A549 (cell line): ENCODE measurements around the gene BMP7. TPM values are rescaled to one million over a fixed set of nuclear protein-coding genes. Genes with fewer than 3 reads are reported as not detected.

Experiments used
- ATAC-seq, 2 experiments: fragments of 200-7000 bp in 1 of 2; fragments of >200 bp in 1 of 2; cut with Nextera tagmentation in 1 of 2; cut with Tn5 transposase in 1 of 2; 3 replicates each; pipeline versions ENCODE4 v1.8.0 to v1.9.1; 2018 to 2020; ENCODE audit warnings: mild to moderate bottlenecking in 1 of 2, moderate library complexity in 1 of 2
- CTCF ChIA-PET: fragments of 300-600 bp; sonication (Branson Sonifier 250); formaldehyde crosslinking; extraction: SDS; loops from one replicate; lab custom pipeline; 2021; ENCODE audit warnings: antibody characterized with exemption, inconsistent platforms; lab: Yijun Ruan, JAX
- POLR2A ChIA-PET: fragments of 350-600 bp; formaldehyde crosslinking; extraction: SDS; loops from one replicate; lab custom pipeline; 2021; ENCODE audit warnings: antibody characterized with exemption, inconsistent platforms; lab: Yijun Ruan, JAX
- DNase-seq, 2 experiments: peaks; one replicate each; pipeline versions ENCODE4 v3.0.0 to v3.0.0-alpha.2; 2011 to 2016; ENCODE audit warnings: low read depth in 1 of 2, low spot score in 1 of 2
- FAIRE-seq: peaks from 2 replicates; lab custom pipeline; 2011; peaks lifted over from hg19 to GRCh38; lab: Jason Lieb, UNC
- H3K27ac ChIP-seq, 2 experiments: fragments of >200 bp; sonication (Bioruptor Twin); formaldehyde crosslinking; 3 replicates each; pipeline ENCODE4 v1.5.1; 2016 to 2017
- H3K4me1 ChIP-seq: fragments of >200 bp; sonication (Bioruptor Twin); formaldehyde crosslinking; 3 replicates; pipeline ENCODE4 v1.6.1; 2016
- H3K4me2 ChIP-seq: fragments of >200 bp; sonication (Bioruptor Twin); formaldehyde crosslinking; 3 replicates; pipeline ENCODE4 v1.6.1; 2016
- H3K4me3 ChIP-seq: fragments of >200 bp; sonication (Bioruptor Twin); formaldehyde crosslinking; 3 replicates; pipeline ENCODE4 v1.5.1; 2016
- H3K9me3 ChIP-seq: fragments of >200 bp; sonication (Bioruptor Twin); formaldehyde crosslinking; 3 replicates; pipeline ENCODE4 v1.6.1; 2016
- CEBPB ChIP-seq, 2 experiments: fragments of >200 bp in 1 of 2; sonication (Bioruptor Twin) in 1 of 2; formaldehyde crosslinking in 1 of 2; IDR thresholded peaks; 2 replicates each; pipeline ENCODE4 v1.6.1; 2012 to 2016
- CHD2 ChIP-seq: fragments of 150-350 bp; IDR thresholded peaks from 2 replicates; pipeline ENCODE4 v1.6.1; 2014; ENCODE audit warnings: low read length; ENCODE audit not compliant: partially characterized antibody
- EHF ChIP-seq: fragments of 250-450 bp; sonication (Bioruptor Pico); IDR thresholded peaks from 2 replicates; pipeline ENCODE4 v1.5.0; 2020; ENCODE audit warnings: mild to moderate bottlenecking
- EHMT2 ChIP-seq: fragments of 200-600 bp; sonication (generic); IDR thresholded peaks from 2 replicates; pipeline ENCODE4 v1.6.1; 2016; ENCODE audit warnings: antibody characterized with exemption, low read depth, mild to moderate bottlenecking, moderate library complexity
- JUN ChIP-seq, 2 experiments: fragments of >200 bp; sonication (Bioruptor Twin); formaldehyde crosslinking; IDR thresholded peaks; 2 replicates in 1 of 2; 3 replicates in 1 of 2; pipeline ENCODE4 v1.6.1; 2016 to 2017
- MYC ChIP-seq: IDR thresholded peaks from 2 replicates; pipeline ENCODE4 v1.6.1; 2012; ENCODE audit warnings: mild to moderate bottlenecking, inconsistent platforms, low read length, improper control_type of control experiment, borderline replicate concordance
- NR3C1 ChIP-seq: fragments of >200 bp; sonication (Bioruptor Twin); formaldehyde crosslinking; IDR thresholded peaks from 3 replicates; pipeline ENCODE4 v1.6.1; 2017
- PHF8 ChIP-seq: fragments of 200-600 bp; sonication (generic); IDR thresholded peaks from 2 replicates; pipeline ENCODE4 v1.6.1; 2016; ENCODE audit warnings: low read depth, mild to moderate bottlenecking, antibody characterized with exemption, moderate library complexity, borderline replicate concordance
- RARB ChIP-seq: fragments of 250-450 bp; sonication (Bioruptor Pico); IDR thresholded peaks from 2 replicates; pipeline ENCODE4 v1.8.0; 2021; ENCODE audit warnings: mild to moderate bottlenecking, moderate library complexity
- SMC3 ChIP-seq: fragments of >200 bp; sonication (Bioruptor Twin); formaldehyde crosslinking; IDR thresholded peaks from 3 replicates; pipeline ENCODE4 v1.6.1; 2018; ENCODE audit warnings: inconsistent platforms
- ZC3H11A ChIP-seq: fragments of 450-650 bp; IDR thresholded peaks from 2 replicates; pipeline ENCODE4 v1.6.1; 2014; ENCODE audit warnings: antibody characterized with exemption, mild to moderate bottlenecking
- WGBS: methylation state at CpG from one replicate; pipeline ENCODE4 v1.1.6; 2017; ENCODE audit errors: missing lambda C conversion rate; 5-methylcytosine and 5-hydroxymethylcytosine counted together
- polyA plus RNA-seq, 4 experiments: library from polyadenylated mRNA; depleted of rRNA in 3 of 4; stranded (reverse); fragments of >200 nt; fragmentation: RNase III in 1 of 4; extraction: RNeasy Plus Mini Kit Qiagen cat#74134 plus additional on column Dnase treatment in 1 of 4; gene quantifications; 2 replicates in 3 of 4; 3 replicates in 1 of 4; pipeline ENCODE4 v1.2.3, GENCODE V29; 2011 to 2017
- TF ChIP-seq, protein P1 (sequence below): fragments of 250-450 bp; sonication (Bioruptor Pico); IDR thresholded peaks from 2 replicates; pipeline ENCODE4 v1.5.0; 2021; ENCODE audit warnings: mild to moderate bottlenecking, moderate library complexity, borderline replicate concordance
- TF ChIP-seq, protein P2 (sequence below): fragments of 250-450 bp; sonication (Bioruptor Pico); IDR thresholded peaks from 2 replicates; pipeline ENCODE4 v1.5.0; 2020; ENCODE audit warnings: low read depth, mild to moderate bottlenecking, moderate library complexity
- TF ChIP-seq, protein P3 (sequence below): IDR thresholded peaks from 2 replicates; pipeline ENCODE4 v1.6.1; 2012
- TF ChIP-seq, protein P4 (sequence below): IDR thresholded peaks from 2 replicates; pipeline ENCODE4 v1.6.1; 2012
- TF ChIP-seq, protein P5 (sequence below): fragments of 450-650 bp; IDR thresholded peaks from 2 replicates; pipeline ENCODE4 v1.6.1; 2014; ENCODE audit warnings: antibody characterized with exemption

BMP7 gene
- polyA plus RNA-seq, 2 of the 4 experiments (the other 2 are of a cell fraction) = 0.08 to 0.22 TPM

DNA sequence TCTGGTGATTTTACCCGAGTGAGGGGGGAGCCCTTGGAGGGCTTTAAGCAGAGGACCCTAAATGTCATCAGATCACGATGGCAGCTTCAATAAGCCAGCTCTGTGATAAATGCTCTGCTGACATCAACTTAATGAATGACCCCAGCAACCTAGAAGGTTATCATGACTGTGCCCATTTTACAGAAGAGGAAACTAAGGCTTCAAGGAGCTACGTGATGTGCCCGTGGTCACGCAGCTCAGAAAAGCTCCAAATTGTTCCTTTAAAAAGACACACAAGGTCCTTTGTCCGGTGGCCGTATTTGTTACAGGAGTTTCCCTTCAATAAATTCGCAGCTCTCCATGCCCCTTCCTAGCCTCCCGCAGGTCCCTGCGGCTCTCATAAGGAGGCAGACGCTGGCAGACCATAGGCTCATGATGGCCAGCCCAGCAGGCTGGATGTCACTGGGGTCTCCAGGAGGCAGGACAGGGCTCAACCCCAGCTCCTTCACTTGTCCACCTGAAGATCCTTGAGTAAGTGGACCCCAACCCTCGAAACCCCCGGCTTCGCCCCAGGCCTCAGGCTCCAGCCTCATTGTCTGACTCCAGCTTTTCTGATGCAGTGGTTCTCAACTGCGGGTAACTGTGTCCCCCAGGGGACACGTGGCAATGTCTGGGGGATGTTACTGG, 106.4 kb downstream of the BMP7 start:
- H3K4me1 ChIP-seq = no peaks in the 10 kb centered on the region
- peaks cover 5% of the 10 kb centered on the region; the same call in 1 of the 3 replicates for H3K9me3 ChIP-seq
- no peak overlapping the region for H3K4me3 ChIP-seq
- ATAC-seq = no peak
- CTCF ChIA-PET = interaction anchor here (1.0 kb wide), 1 partner anchor 70 kb away, joined by 3 read pairs; no protein-coding TSS in a partner anchor
- FAIRE-seq = no peak
- no peak overlapping the region for H3K27ac ChIP-seq
- 46% methylated on average over 14 of the region's 16 CpGs for WGBS
- POLR2A ChIA-PET = no interaction called here
- no peak overlapping the region for H3K4me2 ChIP-seq
- no peak for DNase-seq
- TF ChIP-seq, protein P1, sequence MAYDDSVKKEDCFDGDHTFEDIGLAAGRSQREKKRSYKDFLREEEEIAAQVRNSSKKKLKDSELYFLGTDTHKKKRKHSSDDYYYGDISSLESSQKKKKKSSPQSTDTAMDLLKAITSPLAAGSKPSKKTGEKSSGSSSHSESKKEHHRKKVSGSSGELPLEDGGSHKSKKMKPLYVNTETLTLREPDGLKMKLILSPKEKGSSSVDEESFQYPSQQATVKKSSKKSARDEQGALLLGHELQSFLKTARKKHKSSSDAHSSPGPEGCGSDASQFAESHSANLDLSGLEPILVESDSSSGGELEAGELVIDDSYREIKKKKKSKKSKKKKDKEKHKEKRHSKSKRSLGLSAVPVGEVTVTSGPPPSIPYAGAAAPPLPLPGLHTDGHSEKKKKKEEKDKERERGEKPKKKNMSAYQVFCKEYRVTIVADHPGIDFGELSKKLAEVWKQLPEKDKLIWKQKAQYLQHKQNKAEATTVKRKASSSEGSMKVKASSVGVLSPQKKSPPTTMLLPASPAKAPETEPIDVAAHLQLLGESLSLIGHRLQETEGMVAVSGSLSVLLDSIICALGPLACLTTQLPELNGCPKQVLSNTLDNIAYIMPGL = no peak
- no peak for TF ChIP-seq EHF

DNA sequence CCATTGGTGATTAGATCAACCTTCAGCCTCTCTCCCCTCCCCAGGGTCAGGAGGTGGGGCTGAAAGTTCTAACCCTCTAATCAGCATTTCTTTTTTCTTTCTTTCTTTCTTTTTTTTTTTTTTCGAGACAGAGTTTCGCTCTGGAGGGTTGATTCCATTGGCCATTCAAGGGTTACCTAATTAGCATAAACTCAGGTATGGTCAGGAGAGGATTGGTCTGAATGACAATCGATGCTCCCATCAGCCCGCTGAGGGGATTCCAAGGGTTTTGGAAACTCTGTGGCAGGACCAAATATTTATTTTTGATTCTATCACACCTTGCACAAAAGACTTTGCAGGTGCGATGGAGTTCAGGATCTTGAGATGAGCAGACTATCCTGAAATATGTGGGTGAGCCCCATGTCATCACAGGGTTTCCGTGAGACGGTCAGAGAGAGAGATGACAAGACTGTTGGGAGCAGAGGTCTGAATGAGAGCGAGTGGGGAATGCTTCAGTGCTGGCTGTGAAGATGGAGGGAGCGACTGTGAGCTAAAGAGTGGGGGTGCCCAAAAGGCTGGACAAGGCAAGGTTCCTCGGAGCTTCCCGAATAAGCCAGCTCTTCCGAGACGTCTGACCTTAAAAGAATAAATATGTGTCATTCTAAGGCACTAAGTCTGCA, 107.1 kb downstream of the BMP7 start:
- no peak overlapping the region for H3K27ac ChIP-seq
- DNase-seq = no peak
- FAIRE-seq = no peak
- H3K4me2 ChIP-seq = no peak overlapping the region
- ChIA-PET CTCF (interaction anchor here (1.0 kb wide), 1 partner anchor 69 kb away, joined by 3 read pairs; no protein-coding TSS in a partner anchor), POLR2A (no interaction called here)
- H3K4me1 ChIP-seq = no peaks in the 10 kb centered on the region
- no peak for ATAC-seq
- TF ChIP-seq RARB (CRISPR knock-in tag) = no peak
- no peak for TF ChIP-seq CEBPB (IDR thresholded peaks at IDR 0.05)
- TF ChIP-seq NR3C1 = no peak
- no peak for TF ChIP-seq EHMT2
- no peak for TF ChIP-seq PHF8
- TF ChIP-seq, protein P2, sequence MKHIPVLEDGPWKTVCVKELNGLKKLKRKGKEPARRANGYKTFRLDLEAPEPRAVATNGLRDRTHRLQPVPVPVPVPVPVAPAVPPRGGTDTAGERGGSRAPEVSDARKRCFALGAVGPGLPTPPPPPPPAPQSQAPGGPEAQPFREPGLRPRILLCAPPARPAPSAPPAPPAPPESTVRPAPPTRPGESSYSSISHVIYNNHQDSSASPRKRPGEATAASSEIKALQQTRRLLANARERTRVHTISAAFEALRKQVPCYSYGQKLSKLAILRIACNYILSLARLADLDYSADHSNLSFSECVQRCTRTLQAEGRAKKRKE (CRISPR knock-in tag) = no peak
- TF ChIP-seq CHD2 = no peak
- TF ChIP-seq, protein P3, sequence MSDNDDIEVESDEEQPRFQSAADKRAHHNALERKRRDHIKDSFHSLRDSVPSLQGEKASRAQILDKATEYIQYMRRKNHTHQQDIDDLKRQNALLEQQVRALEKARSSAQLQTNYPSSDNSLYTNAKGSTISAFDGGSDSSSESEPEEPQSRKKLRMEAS = no peak
- no peak for TF ChIP-seq MYC
- TF ChIP-seq, protein P4, sequence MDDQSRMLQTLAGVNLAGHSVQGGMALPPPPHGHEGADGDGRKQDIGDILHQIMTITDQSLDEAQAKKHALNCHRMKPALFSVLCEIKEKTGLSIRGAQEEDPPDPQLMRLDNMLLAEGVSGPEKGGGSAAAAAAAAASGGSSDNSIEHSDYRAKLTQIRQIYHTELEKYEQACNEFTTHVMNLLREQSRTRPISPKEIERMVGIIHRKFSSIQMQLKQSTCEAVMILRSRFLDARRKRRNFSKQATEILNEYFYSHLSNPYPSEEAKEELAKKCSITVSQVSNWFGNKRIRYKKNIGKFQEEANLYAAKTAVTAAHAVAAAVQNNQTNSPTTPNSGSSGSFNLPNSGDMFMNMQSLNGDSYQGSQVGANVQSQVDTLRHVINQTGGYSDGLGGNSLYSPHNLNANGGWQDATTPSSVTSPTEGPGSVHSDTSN = no peak
- no peak for TF ChIP-seq ZC3H11A
- no peak for TF ChIP-seq SMC3
- TF ChIP-seq, protein P5, sequence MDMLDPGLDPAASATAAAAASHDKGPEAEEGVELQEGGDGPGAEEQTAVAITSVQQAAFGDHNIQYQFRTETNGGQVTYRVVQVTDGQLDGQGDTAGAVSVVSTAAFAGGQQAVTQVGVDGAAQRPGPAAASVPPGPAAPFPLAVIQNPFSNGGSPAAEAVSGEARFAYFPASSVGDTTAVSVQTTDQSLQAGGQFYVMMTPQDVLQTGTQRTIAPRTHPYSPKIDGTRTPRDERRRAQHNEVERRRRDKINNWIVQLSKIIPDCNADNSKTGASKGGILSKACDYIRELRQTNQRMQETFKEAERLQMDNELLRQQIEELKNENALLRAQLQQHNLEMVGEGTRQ = no peak
- TF ChIP-seq JUN (IDR thresholded peaks at IDR 0.05) = no peak
- TF ChIP-seq, protein P1 = no peak
- 42% methylated on average over 13 of the region's 13 CpGs for WGBS
- no peak overlapping the region for H3K4me3 ChIP-seq
- H3K9me3 ChIP-seq = peaks cover 5% of the 10 kb centered on the region; the same call in 1 of the 3 replicates
